Upper lobe of left lung (tissue), 6 donors: ENCODE measurements around the gene CLIP1. TPM values are rescaled to one million over a fixed set of nuclear protein-coding genes. Genes with fewer than 3 reads are reported as not detected.
A peak's percentile ranks its signal among the peaks of the same experiment; 100 is the strongest.

Source experiments
- ATAC-seq, 2 donors: fragments of 200-7000 bp; cut with Tn5 transposase; one replicate each; pipeline ENCODE4 v1.9.1; 2022; ENCODE audit warnings: mild to moderate bottlenecking in 2 of 2, moderate library complexity in 2 of 2; ENCODE audit not compliant: low FRiP score in 2 of 2
- DNase-seq, 2 donors: peaks; one replicate each; pipeline ENCODE4 v3.0.0-alpha.2; 2019 to 2020
- H3K27ac ChIP-seq, 4 donors: fragments of 200-600 bp; sonication (generic); one replicate each; pipeline ENCODE4 v1.5.1; 2016 to 2019
- H3K27me3 ChIP-seq, 4 donors: fragments of 200-600 bp; sonication (generic); one replicate each; pipeline ENCODE4 v1.5.1; 2017 to 2019
- H3K36me3 ChIP-seq, 4 donors: fragments of 200-600 bp; sonication (generic); one replicate each; pipeline ENCODE4 v1.5.1; 2016 to 2019
- H3K4me1 ChIP-seq, 4 donors: fragments of 200-600 bp; sonication (generic); one replicate each; pipeline ENCODE4 v1.5.1; 2018 to 2019
- H3K4me3 ChIP-seq, 4 donors: fragments of 200-600 bp; sonication (generic); one replicate each; pipeline ENCODE4 v1.5.1; 2017 to 2019; ENCODE audit warnings: mild to moderate bottlenecking in 2 of 4, moderate library complexity in 1 of 4
- H3K9me3 ChIP-seq, 4 donors: fragments of 200-600 bp; sonication (generic); one replicate each; pipeline ENCODE4 v1.5.1; 2018 to 2019
- CTCF ChIP-seq, 6 experiments: fragments of 450-650 bp in 4 of 6; fragments of 200-600 bp in 2 of 6; sonication (generic) in 2 of 6; IDR thresholded peaks; one replicate each; pipeline ENCODE4 v1.5.1; 2016 to 2019; ENCODE audit warnings: antibody characterized with exemption in 6 of 6
- EP300 ChIP-seq, 4 donors: sonication (generic); formaldehyde crosslinking; IDR thresholded peaks; one replicate each; pipeline ENCODE4 v1.5.1; 2017; ENCODE audit warnings: antibody characterized with exemption in 4 of 4, control low read depth in 2 of 4
- POLR2A ChIP-seq, 4 donors: fragments of 450-650 bp; IDR thresholded peaks; one replicate each; pipeline ENCODE4 v1.5.1; 2016 to 2017; ENCODE audit warnings: antibody characterized with exemption in 4 of 4, mild to moderate bottlenecking in 2 of 4
- POLR2AphosphoS5 ChIP-seq, 2 donors: sonication (generic); formaldehyde crosslinking; IDR thresholded peaks; one replicate each; pipeline ENCODE4 v1.5.1; 2017; ENCODE audit warnings: antibody characterized with exemption in 2 of 2
- WGBS, 2 donors: methylation state at CpG; one replicate each; pipeline ENCODE4 v1.1.5; 2017 to 2018; 5-methylcytosine and 5-hydroxymethylcytosine counted together
- total RNA-seq, 6 donors: library from RNA; depleted of rRNA in 4 of 6; stranded (reverse); fragments of >200 nt in 4 of 6; gene quantifications; one replicate each; pipeline versions ENCODE4 v1.1.0 to v1.2.1, GENCODE V29; 2016 to 2021
- donor health status: DM: no; HTN: no; CAD: no; lungs with moderate emphysema.
- donor health status: DM: no; HTN: yes; CAD: no; lungs with severe emphysema.

Gene CLIP1
- total RNA-seq, 6 donors from 2014 or later, result 78.4 to 152 (median 104) TPM

GRCh38 chr12:122228092-122228491 lies 194.4 kb downstream of the CLIP1 start:
- peaks cover 0 to 50% (median 27%) of the 10 kb centered on the region in 4 donors for H3K36me3 ChIP-seq
- no peaks in the 10 kb centered on the region for H3K9me3 ChIP-seq
- TF ChIP-seq EP300 (IDR thresholded peaks at IDR 0.05), result no peak
- TF ChIP-seq CTCF (IDR thresholded peaks at IDR 0.05), result no peak
- TF ChIP-seq POLR2AphosphoS5 (IDR thresholded peaks at IDR 0.05), result no peak
- TF ChIP-seq POLR2A (IDR thresholded peaks at IDR 0.05), result no peak
- no peak for ATAC-seq
- H3K4me1 ChIP-seq, result peaks cover 16 to 26% (median 19%) of the 10 kb centered on the region in 4 donors
- H3K4me3 ChIP-seq, result no peak overlapping the region
- no peaks in the 10 kb centered on the region for H3K27me3 ChIP-seq
- H3K27ac ChIP-seq, result no peak overlapping the region
- no peak for DNase-seq
- 85 to 88% methylated on average over 5 of the region's 5 CpGs for WGBS, 2 donors

GRCh38 chr12:122227341-122227740 lies 195.1 kb downstream of the CLIP1 start:
- Histone ChIP-seq H3K4me3 (no peak overlapping the region), H3K36me3 (peaks cover 0 to 48% (median 24%) of the 10 kb centered on the region in 4 donors), H3K27ac (no peak overlapping the region), H3K27me3 (no peaks in the 10 kb centered on the region), H3K4me1 (peaks cover 16 to 26% (median 19%) of the 10 kb centered on the region in 4 donors), H3K9me3 (no peaks in the 10 kb centered on the region)
- TF ChIP-seq POLR2AphosphoS5 (IDR thresholded peaks at IDR 0.05) (no peak), CTCF (IDR thresholded peaks at IDR 0.05) (no peak), POLR2A (IDR thresholded peaks at IDR 0.05) (no peak), EP300 (IDR thresholded peaks at IDR 0.05) (no peak)
- ATAC-seq (no peak), DNase-seq (peak in 1 of 2 donors; percentile 81)
- WGBS, 2 donors, result 87 to 91% methylated on average over 17 of the region's 17 CpGs

- no peak for DNase-seq
- Histone ChIP-seq H3K36me3 (peaks cover 0 to 47% (median 22%) of the 10 kb centered on the region in 4 donors), H3K4me1 (peaks cover 16 to 26% (median 19%) of the 10 kb centered on the region in 4 donors), H3K27ac (peak overlapping the region; percentile 7 to 72 (median 30)), H3K4me3 (peak overlapping the region; percentile 15 to 91 (median 70)), H3K27me3 (no peaks in the 10 kb centered on the region), H3K9me3 (no peaks in the 10 kb centered on the region)
- 21 to 28% methylated on average over 14 to 17 of the region's 55 CpGs for WGBS, 2 donors
- ATAC-seq, result no peak
- TF ChIP-seq POLR2AphosphoS5 (IDR thresholded peaks at IDR 0.05) (peak in 1 of 2 donors; percentile 21), EP300 (IDR thresholded peaks at IDR 0.05) (no peak)
Measured at GRCh38 chr12:122226366-122227125, 195.9 kb downstream of the CLIP1 start.

- Histone ChIP-seq H3K9me3 (no peaks in the 10 kb centered on the region), H3K4me3 (peak within 1 kb of the TSS; percentile 56 to 91 (median 70)), H3K4me1 (peaks cover 16 to 26% (median 19%) of the 10 kb centered on the region in 4 donors), H3K27me3 (no peaks in the 10 kb centered on the region), H3K36me3 (peaks cover 0 to 46% (median 20%) of the 10 kb centered on the region in 4 donors), H3K27ac (peak within 1 kb of the TSS; percentile 90 to 95 (median 92))
- TF ChIP-seq POLR2AphosphoS5 (IDR thresholded peaks at IDR 0.05) (peak; percentile 98), EP300 (IDR thresholded peaks at IDR 0.05) (peak in 1 of 4 donors; percentile 92), CTCF (IDR thresholded peaks at IDR 0.05) (peak in 1 of 6 experiments; percentile 34), POLR2A (IDR thresholded peaks at IDR 0.05) (peak in 3 of 4 donors; percentile 82 to 98 (median 98))
- 2% methylated on average over 12 of the region's 74 CpGs; no CpG with 5 or more reads in 1 of the 2 donors for WGBS, 2 donors
- DNase-seq (peak; percentile 100), ATAC-seq (peak; percentile 98 to 100)
Measured at GRCh38 chr12:122225683-122226365, 196.6 kb downstream of the CLIP1 start, which contains the start of gene DIABLO. DIABLO (minus strand) TSS chr12:122226052; CDS start chr12:122226014, 38 bp downstream.

Other genes with a start within 250 kb of the CLIP1 start
- gene IL31, start 248.4 kb downstream of the CLIP1 start, total RNA-seq, result not detected
- 10 to 100 TPM in 2 of 6 donors, 1 to 10 TPM in 3, under 1 TPM in 1; 0.72 to 13.6 (median 5.5) TPM for gene LRRC43, start 239.5 kb downstream of the CLIP1 start, total RNA-seq
- gene B3GNT4, start 219.0 kb downstream of the CLIP1 start, total RNA-seq, result under 1 TPM in 3 of 6 donors, not detected in 3; 0.24 to 0.44 (median 0.29) TPM
- gene DIABLO, start 196.6 kb downstream of the CLIP1 start, total RNA-seq, result 10 to 100 TPM; 27.2 to 61.8 (median 42.1) TPM
- gene VPS33A, start 156.2 kb downstream of the CLIP1 start, total RNA-seq, result 10 to 100 TPM in 5 of 6 donors, 1 to 10 TPM in 1; 7.3 to 18.5 (median 14.5) TPM
- 10 to 100 TPM; 16.6 to 58.7 (median 20.0) TPM for gene ZCCHC8, start 78.3 kb upstream of the CLIP1 start, total RNA-seq
- gene RSRC2, start 104.3 kb upstream of the CLIP1 start, total RNA-seq, result 100 to 1,000 TPM in 3 of 6 donors, 10 to 100 TPM in 3; 52.8 to 241 (median 88.3) TPM
- 10 to 100 TPM in 4 of 6 donors, 1 to 10 TPM in 2; 6.7 to 34.6 (median 17.6) TPM for gene KNTC1, start 104.6 kb upstream of the CLIP1 start, total RNA-seq